Measurements from ENCODE around the gene NEGR1. TPM values are rescaled to one million over a fixed set of nuclear protein-coding genes. Genes with fewer than 3 reads are reported as not detected.

NEGR1 gene
- total and polyA plus RNA-seq, 9 of the 15 experiments (the other 6 are each of a cell fraction or from before 2014, with no cell fraction given) = not detected

- no peak for TF ChIP-seq MTF1 (CRISPR knock-in tag; IDR thresholded peaks at IDR 0.05; ENCODE audit: borderline replicate concordance)
Measured at GRCh38 chr1:72227667-72228066, 54.7 kb downstream of the NEGR1 start (continued).

- intact Hi-C loops (cut with micrococcal nuclease) = no loop called here
- no peaks in the 10 kb centered on the region for H3K4me1 ChIP-seq (replicated peaks in 1 of 2; ENCODE audit: control insufficient read depth in 2 of 2, insufficient read depth in 2 of 2, low read length in 2 of 2)
- FAIRE-seq = no peak
- H3K36me3 ChIP-seq (ENCODE audit: control insufficient read depth, insufficient read depth, low read length) = no peaks in the 10 kb centered on the region
- no peaks in the 10 kb centered on the region for H3K27me3 ChIP-seq (ENCODE audit: control insufficient read depth in 2 of 2, insufficient read depth in 2 of 2, low read length in 2 of 2)
- in situ Hi-C loops (cut with MboI) = no loop called here
- no peak for DNase-seq (ENCODE audit: extremely low read depth in 1 of 4, low spot score in 3 of 4)
- no peak for ATAC-seq
- no peak overlapping the region for H2AFZ ChIP-seq (ENCODE audit: low read depth, low read length)
- WGBS (ENCODE audit: insufficient coverage, low coverage, missing lambda C conversion rate) = 0% methylated on average over 3 of the region's 3 CpGs
- H3K79me2 ChIP-seq (ENCODE audit: control insufficient read depth, insufficient read depth, low read length) = no peaks in the 10 kb centered on the region
- CTCF ChIA-PET (ENCODE audit: low intra/inter-chr PET ratio) = no interaction called here
- POLR2A ChIA-PET = no interaction called here
- H3K27ac ChIP-seq (ENCODE audit: extremely low read depth, low read depth, low read length) = no peak overlapping the region
- BruUV-seq (replicated peaks) = no TSS peak
- no peaks in the 10 kb centered on the region for H3K9me3 ChIP-seq (replicated peaks; ENCODE audit: control insufficient read depth, insufficient read depth, low read depth, low read length)
- no peaks in the 10 kb centered on the region for H4K20me1 ChIP-seq (replicated peaks; ENCODE audit: control insufficient read depth, insufficient read depth, low read length)
- H3K9me1 ChIP-seq (ENCODE audit: control insufficient read depth, insufficient read depth, low read length) = no peaks in the 10 kb centered on the region
- H3K4me3 ChIP-seq = no peak overlapping the region
- H3K9ac ChIP-seq (ENCODE audit: insufficient read depth in 1 of 2, low read depth in 2 of 2, low read length in 2 of 2) = no peak overlapping the region
- TF ChIP-seq TAL1 (IDR thresholded peaks at IDR 0.05) (no peak), ATF7 (IDR thresholded peaks at IDR 0.05) (peak; percentile 33; the same call in 1 of the 2 replicates)
- no peak overlapping the region for H3K4me2 ChIP-seq (ENCODE audit: insufficient read depth, low read length)
Measured at GRCh38 chr1:72224506-72224905, 57.8 kb downstream of the NEGR1 start.

GRCh38 chr1:72221811-72222210 lies 60.5 kb downstream of the NEGR1 start:
- CTCF ChIA-PET (ENCODE audit: low intra/inter-chr PET ratio) = no interaction called here
- TF ChIP-seq ATF4 (CRISPR knock-in tag; IDR thresholded peaks at IDR 0.05) (no peak), SIN3A (IDR thresholded peaks at IDR 0.05; ENCODE audit: borderline replicate concordance in 2 of 2, control insufficient read depth in 1 of 2, low read depth in 2 of 2, low read length in 2 of 2) (no peak), ELK3 (CRISPR knock-in tag; IDR thresholded peaks at IDR 0.05) (no peak), KAT7 (CRISPR knock-in tag; IDR thresholded peaks at IDR 0.05; ENCODE audit: borderline replicate concordance) (no peak), TAL1 (IDR thresholded peaks at IDR 0.05) (no peak), ZNF76 (CRISPR knock-in tag; IDR thresholded peaks at IDR 0.05; ENCODE audit: borderline replicate concordance) (no peak), ZBTB5 (IDR thresholded peaks at IDR 0.05) (no peak), SMARCA5 (IDR thresholded peaks at IDR 0.05) (no peak), E2F3 (CRISPR knock-in tag; IDR thresholded peaks at IDR 0.05) (no peak), IFI16 (CRISPR knock-in tag; IDR thresholded peaks at IDR 0.05) (no peak)

More at GRCh38 chr1:72221811-72222210, 60.5 kb downstream of the NEGR1 start:
- intact Hi-C loops (cut with micrococcal nuclease) = no loop called here
- no peak overlapping the region for H3K9ac ChIP-seq (ENCODE audit: insufficient read depth in 1 of 2, low read depth in 2 of 2, low read length in 2 of 2)
- no peak overlapping the region for H3K4me3 ChIP-seq
- no peak overlapping the region for H3K27ac ChIP-seq (ENCODE audit: extremely low read depth, low read depth, low read length)
- no peaks in the 10 kb centered on the region for H3K79me2 ChIP-seq (ENCODE audit: control insufficient read depth, insufficient read depth, low read length)
- H3K9me1 ChIP-seq (ENCODE audit: control insufficient read depth, insufficient read depth, low read length) = no peaks in the 10 kb centered on the region
- no peaks in the 10 kb centered on the region for H3K9me3 ChIP-seq (replicated peaks; ENCODE audit: control insufficient read depth, insufficient read depth, low read depth, low read length)
- no peak for DNase-seq (ENCODE audit: extremely low read depth in 1 of 4, low spot score in 3 of 4)
- POLR2A ChIA-PET = no interaction called here
- no peaks in the 10 kb centered on the region for H3K36me3 ChIP-seq (ENCODE audit: control insufficient read depth, insufficient read depth, low read length)
- no peak for ATAC-seq
- H2AFZ ChIP-seq (ENCODE audit: low read depth, low read length) = no peak overlapping the region
- FAIRE-seq = no peak
- 0% methylated on average over 1 of the region's 1 CpG for WGBS (ENCODE audit: insufficient coverage, low coverage, missing lambda C conversion rate)
- no peaks in the 10 kb centered on the region for H4K20me1 ChIP-seq (replicated peaks; ENCODE audit: control insufficient read depth, insufficient read depth, low read length)
- in situ Hi-C loops (cut with MboI) = no loop called here
- no peak overlapping the region for H3K4me2 ChIP-seq (ENCODE audit: insufficient read depth, low read length)
- H3K27me3 ChIP-seq (ENCODE audit: control insufficient read depth in 2 of 2, insufficient read depth in 2 of 2, low read length in 2 of 2) = no peaks in the 10 kb centered on the region
- BruUV-seq (replicated peaks) = no TSS peak
- H3K4me1 ChIP-seq (replicated peaks in 1 of 2; ENCODE audit: control insufficient read depth in 2 of 2, insufficient read depth in 2 of 2, low read length in 2 of 2) = no peaks in the 10 kb centered on the region
